Transverse colon (tissue), 3 donors: ENCODE data around the gene VAX1.

Experiments
- CTCF ChIP-seq, 5 experiments: fragments of 200-600 bp in 3 of 5; fragments of 450-650 bp in 2 of 5; sonication (generic) in 3 of 5; IDR thresholded peaks; 1 replicate in 2 of 5; 2 replicates in 3 of 5; pipeline ENCODE4 v1.5.1; 2016 to 2017; ENCODE audit warnings: antibody characterized with exemption in 5 of 5, inconsistent platforms in 3 of 5, mild to moderate bottlenecking in 2 of 5, moderate library complexity in 1 of 5
- EP300 ChIP-seq: sonication (generic); formaldehyde crosslinking; IDR thresholded peaks from one replicate; pipeline ENCODE4 v1.6.1; 2017; ENCODE audit warnings: antibody characterized with exemption, low read depth

GRCh38 chr10:117167346-117167788 is 29.3 kb upstream of the VAX1 start:
- TF ChIP-seq EP300: no peak
- no peak for TF ChIP-seq CTCF (IDR thresholded peaks at IDR 0.05)
